GM12874 (cell line): ENCODE data around the gene FUOM.

Source experiments
- CTCF ChIP-seq: IDR thresholded peaks from 2 replicates; pipeline ENCODE4 v1.5.1; 2011; ENCODE audit warnings: low read depth, mild to moderate bottlenecking, control low read depth, low read length, moderate library complexity; ENCODE audit not compliant: insufficient read depth

FUOM gene

GRCh38 chr10:133400624-133401424 is 43.0 kb upstream of the FUOM start:
- no peak for TF ChIP-seq CTCF

GRCh38 chr10:133399123-133399601 is 41.3 kb upstream of the FUOM start:
- no peak for TF ChIP-seq CTCF

- no peak for TF ChIP-seq CTCF
Observed at GRCh38 chr10:133397938-133398337, 40.1 kb upstream of the FUOM start.

- no peak for TF ChIP-seq CTCF
Observed at GRCh38 chr10:133396035-133396624, 38.3 kb upstream of the FUOM start.

GRCh38 chr10:133394801-133395221 is 37.0 kb upstream of the FUOM start:
- TF ChIP-seq CTCF: no peak

- no peak for TF ChIP-seq CTCF
Observed at GRCh38 chr10:133394064-133394663, 36.3 kb upstream of the FUOM start, which contains the start of gene MTG1. Gene MTG1 (plus strand): TSS chr10:133394157. CDS start chr10:133394221, 64 bp downstream.

- no peak for TF ChIP-seq CTCF
Observed at GRCh38 chr10:133393401-133394063, 35.7 kb upstream of the FUOM start.
